HL-60 (cell line): ENCODE results near the gene NEK7.

Source experiments
- DNase-seq, 2 experiments: peaks; one replicate each; pipeline ENCODE4 v3.0.0-alpha.2; 2010 to 2020; ENCODE audit warnings: low read depth in 1 of 2, low spot score in 1 of 2
- H3K27ac ChIP-seq: fragments of 250-450 bp; sonication (Bioruptor Pico); replicated peaks from 2 replicates; pipeline ENCODE4 v1.5.1; 2020; ENCODE audit warnings: mild to moderate bottlenecking, moderate library complexity
- H3K27me3 ChIP-seq: fragments of 250-450 bp; sonication (Bioruptor Pico); 2 replicates; pipeline ENCODE4 v1.5.1; 2021; ENCODE audit warnings: mild to moderate bottlenecking, moderate library complexity; ENCODE audit not compliant: insufficient read depth, poor library complexity, severe bottlenecking
- H3K4me3 ChIP-seq: replicated peaks from 2 replicates; pipeline ENCODE4 v1.5.1; 2011; ENCODE audit warnings: mild to moderate bottlenecking, control low read depth, low read length; ENCODE audit not compliant: insufficient read depth
- GABPA ChIP-seq: IDR thresholded peaks from 2 replicates; pipeline ENCODE4 v1.6.1; 2012; ENCODE audit warnings: low read depth
- POLR2AphosphoS5 ChIP-seq: IDR thresholded peaks from 2 replicates; pipeline ENCODE4 v1.6.1; 2012; ENCODE audit warnings: low read depth
- SPI1 ChIP-seq: IDR thresholded peaks from 2 replicates; pipeline ENCODE4 v1.6.1; 2012; ENCODE audit warnings: low read depth, mild to moderate bottlenecking, borderline replicate concordance
- TF ChIP-seq, protein P1 (sequence below): IDR thresholded peaks from one replicate; pipeline ENCODE4 v1.5.1; 2011; ENCODE audit warnings: low read length, control low read depth, inconsistent platforms; ENCODE audit not compliant: insufficient read depth
- TF ChIP-seq, protein P2 (sequence below): IDR thresholded peaks from 2 replicates; pipeline ENCODE4 v1.6.1; 2012; ENCODE audit warnings: low read depth; ENCODE audit not compliant: insufficient replicate concordance

NEK7 gene

DNA sequence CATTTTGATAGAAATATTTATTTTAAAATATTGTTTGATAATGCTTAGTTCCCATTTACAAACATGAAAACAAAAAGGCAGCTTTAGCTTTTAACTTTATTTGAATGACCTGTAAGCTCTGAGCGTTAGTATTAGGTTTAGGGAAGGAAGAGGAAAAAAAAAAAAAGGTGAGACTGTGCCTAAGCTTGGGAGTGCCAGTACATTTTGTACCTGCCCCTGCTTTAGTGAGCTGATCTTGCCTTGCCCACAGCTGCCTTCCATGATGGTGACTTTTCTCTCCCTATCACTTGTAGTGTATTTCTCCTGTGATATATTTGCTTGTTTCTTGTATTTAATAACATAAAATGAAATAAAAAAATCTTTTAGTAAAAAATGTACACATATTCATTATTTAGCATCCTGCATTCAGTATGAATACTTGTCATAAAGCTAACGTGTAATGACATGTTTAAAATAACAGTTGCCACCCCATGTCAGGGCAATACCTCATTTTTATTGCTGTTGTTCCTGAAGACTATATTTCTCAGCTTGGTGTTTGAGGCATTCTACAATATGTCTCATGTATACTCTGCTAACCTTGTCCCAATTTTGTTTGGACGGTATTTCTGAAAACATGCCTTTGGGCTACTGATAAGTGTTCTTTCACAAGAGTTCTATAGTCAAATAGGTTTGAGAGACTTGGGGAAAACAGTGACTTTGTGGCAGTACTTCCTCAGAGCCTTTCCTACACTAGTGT lies 76.3 kb downstream of the NEK7 start:
- no peak for DNase-seq
- no peak overlapping the region for H3K27ac ChIP-seq
- TF ChIP-seq, protein P1, sequence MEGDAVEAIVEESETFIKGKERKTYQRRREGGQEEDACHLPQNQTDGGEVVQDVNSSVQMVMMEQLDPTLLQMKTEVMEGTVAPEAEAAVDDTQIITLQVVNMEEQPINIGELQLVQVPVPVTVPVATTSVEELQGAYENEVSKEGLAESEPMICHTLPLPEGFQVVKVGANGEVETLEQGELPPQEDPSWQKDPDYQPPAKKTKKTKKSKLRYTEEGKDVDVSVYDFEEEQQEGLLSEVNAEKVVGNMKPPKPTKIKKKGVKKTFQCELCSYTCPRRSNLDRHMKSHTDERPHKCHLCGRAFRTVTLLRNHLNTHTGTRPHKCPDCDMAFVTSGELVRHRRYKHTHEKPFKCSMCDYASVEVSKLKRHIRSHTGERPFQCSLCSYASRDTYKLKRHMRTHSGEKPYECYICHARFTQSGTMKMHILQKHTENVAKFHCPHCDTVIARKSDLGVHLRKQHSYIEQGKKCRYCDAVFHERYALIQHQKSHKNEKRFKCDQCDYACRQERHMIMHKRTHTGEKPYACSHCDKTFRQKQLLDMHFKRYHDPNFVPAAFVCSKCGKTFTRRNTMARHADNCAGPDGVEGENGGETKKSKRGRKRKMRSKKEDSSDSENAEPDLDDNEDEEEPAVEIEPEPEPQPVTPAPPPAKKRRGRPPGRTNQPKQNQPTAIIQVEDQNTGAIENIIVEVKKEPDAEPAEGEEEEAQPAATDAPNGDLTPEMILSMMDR: no peak
- H3K4me3 ChIP-seq: no peak overlapping the region
- no peaks in the 10 kb centered on the region for H3K27me3 ChIP-seq

DNA sequence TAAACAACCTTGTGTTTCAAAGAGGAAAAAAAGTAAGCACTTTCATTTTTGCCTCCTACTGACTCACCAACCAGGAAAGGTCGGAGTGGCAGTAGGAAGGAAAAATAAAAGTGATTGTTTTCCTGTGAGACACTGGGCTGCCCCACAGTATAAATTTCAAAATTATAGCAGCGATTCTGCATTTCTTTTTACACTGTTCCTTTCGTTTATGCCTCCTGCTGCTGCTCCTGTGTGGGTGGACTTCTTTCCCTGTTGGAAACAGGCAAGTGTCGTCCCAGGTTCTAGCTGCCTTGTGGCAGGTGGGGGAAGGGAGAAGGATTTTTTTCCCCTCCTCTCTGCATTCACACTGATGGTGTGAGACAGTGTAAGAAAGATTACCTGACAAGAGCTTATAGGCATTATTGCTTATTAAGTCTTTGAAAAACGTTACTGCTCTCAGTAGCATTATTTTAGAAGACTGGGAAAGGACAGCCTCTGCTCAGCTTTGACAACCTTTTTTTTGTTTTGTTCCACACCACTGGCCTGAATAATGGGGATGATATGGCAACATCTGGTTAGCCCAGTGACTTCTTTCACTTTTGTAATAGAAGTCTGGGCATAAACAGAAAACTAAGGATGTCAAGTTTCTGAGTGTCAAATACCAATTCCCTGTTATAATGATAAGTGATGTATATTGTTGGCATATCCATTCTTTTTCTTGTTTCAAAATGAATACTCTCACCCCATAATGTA lies 77.9 kb downstream of the NEK7 start:
- H3K27me3 ChIP-seq: no peaks in the 10 kb centered on the region
- no peak overlapping the region for H3K27ac ChIP-seq
- no peak for DNase-seq
- TF ChIP-seq, protein P1: no peak
- TF ChIP-seq POLR2AphosphoS5 (no peak), SPI1 (no peak), GABPA (no peak)
- TF ChIP-seq, protein P2, sequence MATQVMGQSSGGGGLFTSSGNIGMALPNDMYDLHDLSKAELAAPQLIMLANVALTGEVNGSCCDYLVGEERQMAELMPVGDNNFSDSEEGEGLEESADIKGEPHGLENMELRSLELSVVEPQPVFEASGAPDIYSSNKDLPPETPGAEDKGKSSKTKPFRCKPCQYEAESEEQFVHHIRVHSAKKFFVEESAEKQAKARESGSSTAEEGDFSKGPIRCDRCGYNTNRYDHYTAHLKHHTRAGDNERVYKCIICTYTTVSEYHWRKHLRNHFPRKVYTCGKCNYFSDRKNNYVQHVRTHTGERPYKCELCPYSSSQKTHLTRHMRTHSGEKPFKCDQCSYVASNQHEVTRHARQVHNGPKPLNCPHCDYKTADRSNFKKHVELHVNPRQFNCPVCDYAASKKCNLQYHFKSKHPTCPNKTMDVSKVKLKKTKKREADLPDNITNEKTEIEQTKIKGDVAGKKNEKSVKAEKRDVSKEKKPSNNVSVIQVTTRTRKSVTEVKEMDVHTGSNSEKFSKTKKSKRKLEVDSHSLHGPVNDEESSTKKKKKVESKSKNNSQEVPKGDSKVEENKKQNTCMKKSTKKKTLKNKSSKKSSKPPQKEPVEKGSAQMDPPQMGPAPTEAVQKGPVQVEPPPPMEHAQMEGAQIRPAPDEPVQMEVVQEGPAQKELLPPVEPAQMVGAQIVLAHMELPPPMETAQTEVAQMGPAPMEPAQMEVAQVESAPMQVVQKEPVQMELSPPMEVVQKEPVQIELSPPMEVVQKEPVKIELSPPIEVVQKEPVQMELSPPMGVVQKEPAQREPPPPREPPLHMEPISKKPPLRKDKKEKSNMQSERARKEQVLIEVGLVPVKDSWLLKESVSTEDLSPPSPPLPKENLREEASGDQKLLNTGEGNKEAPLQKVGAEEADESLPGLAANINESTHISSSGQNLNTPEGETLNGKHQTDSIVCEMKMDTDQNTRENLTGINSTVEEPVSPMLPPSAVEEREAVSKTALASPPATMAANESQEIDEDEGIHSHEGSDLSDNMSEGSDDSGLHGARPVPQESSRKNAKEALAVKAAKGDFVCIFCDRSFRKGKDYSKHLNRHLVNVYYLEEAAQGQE: no peak
- no peak overlapping the region for H3K4me3 ChIP-seq

DNA sequence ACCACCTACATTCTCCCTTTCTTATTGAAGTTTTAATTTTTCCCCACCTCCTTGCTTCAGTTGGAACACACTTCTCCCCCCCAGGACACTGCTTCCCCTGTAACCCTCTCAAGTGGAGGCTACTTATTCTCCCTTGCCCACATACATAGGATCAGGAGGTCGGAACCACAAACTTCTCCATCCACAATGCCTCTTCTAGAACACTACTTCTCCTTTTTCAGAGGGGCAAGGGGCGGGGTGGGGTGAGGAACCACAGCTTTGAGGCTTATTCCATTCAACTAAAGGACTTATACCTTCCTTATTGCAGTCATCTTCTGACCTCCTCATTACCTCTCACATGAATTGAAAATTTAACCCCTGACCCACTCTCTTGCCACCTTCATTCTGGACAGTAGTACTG lies 81.3 kb downstream of the NEK7 start:
- H3K4me3 ChIP-seq: no peak overlapping the region
- no peak overlapping the region for H3K27ac ChIP-seq
- TF ChIP-seq, protein P1: no peak
- peak; percentile 79 for TF ChIP-seq SPI1
- peak; percentile 39 to 94 for DNase-seq
- no peaks in the 10 kb centered on the region for H3K27me3 ChIP-seq

DNA sequence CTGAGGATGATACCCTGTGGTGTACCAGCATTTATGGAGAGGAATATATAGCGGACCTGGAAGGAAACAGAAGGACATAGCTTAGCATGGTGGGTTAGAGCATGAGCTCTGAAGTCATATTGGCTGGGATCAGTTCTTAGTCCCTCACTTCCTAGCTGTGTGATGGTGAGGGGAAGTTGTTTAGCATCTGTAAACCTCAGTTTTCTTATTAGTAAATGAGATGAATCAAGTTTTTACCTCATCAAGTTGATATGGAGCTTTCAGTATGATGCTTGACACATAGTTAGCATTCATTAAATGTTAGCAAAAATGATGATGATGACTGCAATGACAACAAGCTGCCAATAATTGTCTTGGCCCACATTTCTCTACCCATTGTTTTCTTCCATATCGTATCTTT lies 84.8 kb downstream of the NEK7 start:
- TF ChIP-seq, protein P1: no peak
- no peak for TF ChIP-seq POLR2AphosphoS5
- no peak for TF ChIP-seq GABPA
- no peak for TF ChIP-seq SPI1
- TF ChIP-seq, protein P2: no peak
- DNase-seq: no peak
- Histone ChIP-seq H3K4me3 (no peak overlapping the region), H3K27me3 (no peaks in the 10 kb centered on the region), H3K27ac (no peak overlapping the region)
